DOHH2 (cell line): ENCODE measurements around the gene ZC3H7A.

Experiments used
- EZH2phosphoT487 ChIP-seq: fragments of 200-600 bp; sonication (generic); IDR thresholded peaks from 2 replicates; pipeline ENCODE4 v1.6.1; 2017; ENCODE audit warnings: borderline replicate concordance, mild to moderate bottlenecking, antibody characterized with exemption, low read length, moderate library complexity, mixed read lengths
- TF ChIP-seq, protein P1 (sequence below): fragments of 200-600 bp; sonication (generic); IDR thresholded peaks from one replicate; pipeline ENCODE4 v1.5.1; 2014; ENCODE audit warnings: antibody characterized with exemption, mild to moderate bottlenecking, low read depth, low read length; ENCODE audit not compliant: poor library complexity, severe bottlenecking

DNA sequence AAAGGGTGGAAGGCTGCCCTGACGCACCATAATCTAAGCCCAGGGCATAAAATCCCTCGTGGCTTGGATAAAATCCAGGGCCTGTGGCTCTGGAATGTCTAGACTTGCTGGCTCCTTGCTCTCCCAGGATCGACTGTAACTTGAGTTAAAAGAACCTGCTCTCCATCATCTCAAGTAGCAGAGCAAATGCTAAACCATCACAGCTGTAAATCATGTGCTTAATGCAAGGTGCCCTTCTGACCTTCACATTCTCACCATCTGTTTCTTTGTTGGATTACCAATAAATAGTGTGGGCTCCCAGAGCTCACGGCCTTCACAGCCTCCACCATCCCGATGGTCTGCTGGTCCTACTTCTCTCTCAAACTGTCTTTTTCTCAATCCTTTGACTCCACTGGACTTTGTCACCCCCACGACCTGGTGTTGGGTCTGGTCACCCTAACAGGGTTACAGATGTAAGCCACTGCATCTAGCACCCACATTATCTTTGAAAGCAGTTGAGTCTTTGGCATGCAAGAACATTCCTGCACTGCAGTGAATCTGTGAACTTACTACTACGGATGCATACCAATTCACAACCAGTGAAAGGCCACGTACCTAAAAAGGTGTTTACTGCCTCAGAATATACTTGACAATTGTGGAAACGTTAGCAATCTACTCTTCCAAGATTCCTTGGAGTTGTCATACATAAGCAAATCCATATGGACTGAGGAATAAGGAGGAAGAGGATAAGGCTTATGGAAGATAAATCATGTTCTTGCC, 39.0 kb upstream of the ZC3H7A start:
- TF ChIP-seq, protein P1, sequence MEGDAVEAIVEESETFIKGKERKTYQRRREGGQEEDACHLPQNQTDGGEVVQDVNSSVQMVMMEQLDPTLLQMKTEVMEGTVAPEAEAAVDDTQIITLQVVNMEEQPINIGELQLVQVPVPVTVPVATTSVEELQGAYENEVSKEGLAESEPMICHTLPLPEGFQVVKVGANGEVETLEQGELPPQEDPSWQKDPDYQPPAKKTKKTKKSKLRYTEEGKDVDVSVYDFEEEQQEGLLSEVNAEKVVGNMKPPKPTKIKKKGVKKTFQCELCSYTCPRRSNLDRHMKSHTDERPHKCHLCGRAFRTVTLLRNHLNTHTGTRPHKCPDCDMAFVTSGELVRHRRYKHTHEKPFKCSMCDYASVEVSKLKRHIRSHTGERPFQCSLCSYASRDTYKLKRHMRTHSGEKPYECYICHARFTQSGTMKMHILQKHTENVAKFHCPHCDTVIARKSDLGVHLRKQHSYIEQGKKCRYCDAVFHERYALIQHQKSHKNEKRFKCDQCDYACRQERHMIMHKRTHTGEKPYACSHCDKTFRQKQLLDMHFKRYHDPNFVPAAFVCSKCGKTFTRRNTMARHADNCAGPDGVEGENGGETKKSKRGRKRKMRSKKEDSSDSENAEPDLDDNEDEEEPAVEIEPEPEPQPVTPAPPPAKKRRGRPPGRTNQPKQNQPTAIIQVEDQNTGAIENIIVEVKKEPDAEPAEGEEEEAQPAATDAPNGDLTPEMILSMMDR = no peak
- no peak for TF ChIP-seq EZH2phosphoT487
